Measurements from ENCODE around the gene ZBTB45.
A peak's percentile ranks its signal among the peaks of the same experiment; 100 is the strongest.

Gene ZBTB45

GRCh38 chr19:58538257-58539168 lies 18.9 kb upstream of the ZBTB45 start:
- peak in 1 of 3 experiments; percentile 94 for DNase-seq

- DNase-seq = no peak
Measured at GRCh38 chr19:58536852-58537798, 17.5 kb upstream of the ZBTB45 start.

GRCh38 chr19:58535857-58536256 lies 16.2 kb upstream of the ZBTB45 start:
- DNase-seq = no peak

- no peak for DNase-seq
Measured at GRCh38 chr19:58531034-58531840, 11.6 kb upstream of the ZBTB45 start.

GRCh38 chr19:58529405-58529804 lies 9.8 kb upstream of the ZBTB45 start:
- DNase-seq = no peak

GRCh38 chr19:58522709-58523108 lies 3.1 kb upstream of the ZBTB45 start:
- DNase-seq = no peak

- DNase-seq = no peak
Measured at GRCh38 chr19:58521651-58522050, 2.0 kb upstream of the ZBTB45 start.

GRCh38 chr19:58520257-58520599 lies 618 bp upstream of the ZBTB45 start:
- DNase-seq = no peak

- DNase-seq = peak; percentile 57 to 87 (median 82)
Measured at GRCh38 chr19:58519087-58519354, 589 bp downstream of the ZBTB45 start.

GRCh38 chr19:58518256-58519086 lies 1.1 kb downstream of the ZBTB45 start:
- peak in 1 of 3 experiments; percentile 44 for DNase-seq

- no peak for DNase-seq
Measured at GRCh38 chr19:58516964-58517833, 2.4 kb downstream of the ZBTB45 start.

- no peak for DNase-seq
Measured at GRCh38 chr19:58516246-58516836, 3.3 kb downstream of the ZBTB45 start.

- no peak for DNase-seq
Measured at GRCh38 chr19:58515259-58515658, 4.4 kb downstream of the ZBTB45 start.

GRCh38 chr19:58514564-58515022 lies 5.0 kb downstream of the ZBTB45 start:
- no peak for DNase-seq

- peak; percentile 86 to 97 (median 89) for DNase-seq
Measured at GRCh38 chr19:58513694-58514563, 5.7 kb downstream of the ZBTB45 start.

GRCh38 chr19:58513213-58513693 lies 6.4 kb downstream of the ZBTB45 start:
- DNase-seq = peak in 1 of 3 experiments; percentile 30

- DNase-seq = no peak
Measured at GRCh38 chr19:58511353-58512208, 8.0 kb downstream of the ZBTB45 start, which contains the start of gene SLC27A5. SLC27A5 (minus strand) TSS chr19:58511992; CDS start chr19:58511955, 37 bp downstream.

All from NCI-H1417 (cell line).